HG03066 (cell line): ENCODE results near the gene SEMA4B.
"Not testable (repeated sequence)": the region's sequence is repeated elsewhere in the genome, so short reads cannot be mapped to it uniquely, and the experiment has no call there.

ENCODE experiments used
- ATAC-seq: cut with Tn5 transposase; IDR thresholded peaks from one replicate; pipeline ENCODE4 v1.9.1; 2021; ENCODE audit warnings: low read depth; ENCODE audit not compliant: unreplicated experiment

The SEMA4B gene

GRCh38 chr15:90178468-90179435 is 22.4 kb upstream of the SEMA4B start:
- ATAC-seq, result peak; percentile 88

- ATAC-seq, result no peak
These were observed 19.4 kb upstream of the SEMA4B start for GRCh38 chr15:90181776-90182175.

GRCh38 chr15:90184119-90184785 is 16.9 kb upstream of the SEMA4B start:
- peak; percentile 72 for ATAC-seq

GRCh38 chr15:90184786-90185704 is 16.1 kb upstream of the SEMA4B start:
- ATAC-seq, result peak; percentile 53

- ATAC-seq, result no peak
These were observed 13.8 kb upstream of the SEMA4B start for GRCh38 chr15:90187257-90187868.

- ATAC-seq, result not testable (repeated sequence)
These were observed 13.1 kb upstream of the SEMA4B start for GRCh38 chr15:90188065-90188464.

GRCh38 chr15:90188914-90189748 is 12.0 kb upstream of the SEMA4B start:
- ATAC-seq, result no peak

- no peak for ATAC-seq
These were observed 11.2 kb upstream of the SEMA4B start for GRCh38 chr15:90189781-90190467.

- peak; percentile 55 for ATAC-seq
These were observed 10.4 kb upstream of the SEMA4B start for GRCh38 chr15:90190606-90191343.

- peak; percentile 10 for ATAC-seq
These were observed 9.8 kb upstream of the SEMA4B start for GRCh38 chr15:90191344-90191687.

GRCh38 chr15:90191794-90192509 is 9.2 kb upstream of the SEMA4B start:
- ATAC-seq, result peak; percentile 65

GRCh38 chr15:90192961-90193786 is 8.0 kb upstream of the SEMA4B start:
- no peak for ATAC-seq

GRCh38 chr15:90194655-90195054 is 6.5 kb upstream of the SEMA4B start:
- ATAC-seq, result no peak

GRCh38 chr15:90200534-90201129 is 498 bp upstream of the SEMA4B start:
- peak; percentile 33 for ATAC-seq

GRCh38 chr15:90201944-90202375 is 830 bp downstream of the SEMA4B start:
- no peak for ATAC-seq

- ATAC-seq, result no peak
These were observed 1.8 kb downstream of the SEMA4B start for GRCh38 chr15:90202929-90203328.
